HUES48 (cell line): ENCODE measurements around the gene SFT2D1.

ENCODE experiments used
- H3K27ac ChIP-seq: one replicate; pipeline ENCODE4 v1.7.0; 2013; ENCODE audit warnings: low read depth, low read length, inconsistent platforms
- H3K27me3 ChIP-seq: 2 replicates; pipeline ENCODE4 v1.6.1; 2013; ENCODE audit warnings: mild to moderate bottlenecking, low read length; ENCODE audit not compliant: control insufficient read depth, insufficient read depth
- H3K36me3 ChIP-seq: 2 replicates; pipeline ENCODE4 v1.6.1; 2013; ENCODE audit warnings: low read length; ENCODE audit not compliant: control insufficient read depth, insufficient read depth
- H3K4me1 ChIP-seq: 2 replicates; pipeline ENCODE4 v1.6.1; 2013; ENCODE audit warnings: mild to moderate bottlenecking, low read length; ENCODE audit not compliant: control insufficient read depth, insufficient read depth
- H3K4me3 ChIP-seq: 2 replicates; pipeline ENCODE4 v1.5.1; 2013; ENCODE audit warnings: mild to moderate bottlenecking, low read depth, low read length
- H3K9ac ChIP-seq: 2 replicates; pipeline ENCODE4 v1.6.1; 2013; ENCODE audit warnings: mild to moderate bottlenecking, low read depth, low read length, moderate library complexity
- H3K9me3 ChIP-seq: 2 replicates; pipeline ENCODE4 v1.6.1; 2013; ENCODE audit warnings: low read length; ENCODE audit not compliant: control insufficient read depth, insufficient read depth

The SFT2D1 gene

DNA sequence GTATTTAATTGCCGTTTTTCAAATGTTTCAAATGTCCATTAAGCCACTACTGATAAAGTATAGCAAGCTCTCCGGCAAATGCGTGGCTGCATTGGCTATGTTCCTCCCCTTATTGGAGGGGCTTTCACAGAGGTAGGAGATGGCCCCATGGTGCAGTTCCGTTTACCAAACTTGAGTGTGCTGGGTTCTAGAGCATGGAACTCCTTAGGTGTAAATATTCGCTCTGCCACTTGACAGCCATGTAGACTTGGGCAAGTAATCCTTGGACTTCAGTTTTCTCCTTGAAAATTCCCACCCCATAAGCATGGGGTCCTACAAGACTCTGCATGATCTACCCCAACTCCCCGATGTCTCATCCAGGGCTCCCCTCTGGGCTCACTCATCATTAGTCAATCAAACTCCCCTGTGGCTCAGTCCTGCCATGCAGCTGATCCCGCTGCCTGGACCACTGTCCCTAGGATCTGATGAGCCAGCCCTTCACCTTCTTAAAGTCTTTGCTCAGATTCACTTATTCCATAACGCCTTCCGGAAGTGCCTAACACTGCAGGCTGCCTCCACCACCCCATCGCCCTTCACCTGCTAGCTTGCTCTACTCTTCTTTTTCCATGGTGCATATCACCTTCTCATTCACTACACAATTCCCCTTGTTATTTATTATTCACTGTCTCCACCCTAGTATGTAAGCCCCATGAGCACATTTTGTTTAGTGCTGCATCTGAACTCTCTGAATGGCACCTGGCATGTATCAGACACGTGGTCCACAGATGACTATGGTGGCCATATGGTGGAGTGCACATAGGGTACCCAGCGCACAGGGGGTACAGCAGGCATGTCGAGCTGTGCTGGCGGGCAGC is 52.9 kb downstream of the SFT2D1 start:
- Histone ChIP-seq H3K4me1 (no peaks in the 10 kb centered on the region), H3K27me3 (no peaks in the 10 kb centered on the region; the same call in none of the 2 replicates), H3K9me3 (no peaks in the 10 kb centered on the region), H3K9ac (no peak overlapping the region), H3K4me3 (no peak overlapping the region), H3K27ac (no peak overlapping the region), H3K36me3 (no peaks in the 10 kb centered on the region)

- H3K9ac ChIP-seq: no peak overlapping the region
- no peaks in the 10 kb centered on the region for H3K4me1 ChIP-seq
- no peak overlapping the region for H3K4me3 ChIP-seq
- no peaks in the 10 kb centered on the region for H3K36me3 ChIP-seq
- H3K9me3 ChIP-seq: no peaks in the 10 kb centered on the region
- H3K27ac ChIP-seq: no peak overlapping the region
- H3K27me3 ChIP-seq: peaks cover 6% of the 10 kb centered on the region
Measured at GRCh38 chr6:166286839-166287271, 55.5 kb downstream of the SFT2D1 start.

GRCh38 chr6:166285233-166285632 is 57.1 kb downstream of the SFT2D1 start:
- Histone ChIP-seq H3K36me3 (no peaks in the 10 kb centered on the region), H3K9me3 (no peaks in the 10 kb centered on the region), H3K9ac (no peak overlapping the region), H3K4me3 (no peak overlapping the region), H3K4me1 (no peaks in the 10 kb centered on the region), H3K27me3 (peaks cover 7% of the 10 kb centered on the region), H3K27ac (no peak overlapping the region)

DNA sequence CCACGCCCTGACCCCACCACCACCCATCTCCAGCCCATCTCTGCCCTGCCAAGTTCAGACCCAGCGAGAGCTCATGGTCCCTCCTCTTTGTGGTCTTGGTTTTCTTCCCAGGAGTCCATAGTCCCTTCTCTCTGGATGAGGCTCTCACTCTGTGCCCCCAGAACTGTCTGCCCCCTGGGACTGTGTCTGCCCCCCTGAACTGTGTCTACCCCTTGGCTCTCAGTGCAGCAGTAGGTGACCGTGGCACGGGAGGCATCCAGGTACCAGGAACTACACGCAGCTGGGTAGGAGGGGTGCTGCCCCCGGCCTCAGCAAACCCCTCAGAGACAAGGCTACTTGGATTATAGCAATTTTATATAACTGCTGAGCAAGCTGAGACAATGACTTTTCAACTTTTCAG is 57.7 kb downstream of the SFT2D1 start:
- no peak overlapping the region for H3K27ac ChIP-seq
- H3K4me1 ChIP-seq: no peaks in the 10 kb centered on the region
- H3K27me3 ChIP-seq: peaks cover 7% of the 10 kb centered on the region
- H3K9me3 ChIP-seq: no peaks in the 10 kb centered on the region
- no peak overlapping the region for H3K9ac ChIP-seq
- no peak overlapping the region for H3K4me3 ChIP-seq
- no peaks in the 10 kb centered on the region for H3K36me3 ChIP-seq

- Histone ChIP-seq H3K36me3 (no peaks in the 10 kb centered on the region), H3K4me3 (no peak overlapping the region), H3K4me1 (no peaks in the 10 kb centered on the region), H3K9me3 (no peaks in the 10 kb centered on the region), H3K27me3 (peaks cover 7% of the 10 kb centered on the region), H3K27ac (no peak overlapping the region), H3K9ac (no peak overlapping the region)
Measured at GRCh38 chr6:166282394-166283032, 59.8 kb downstream of the SFT2D1 start.

GRCh38 chr6:166281104-166281503 is 61.2 kb downstream of the SFT2D1 start:
- no peak overlapping the region for H3K4me3 ChIP-seq
- no peaks in the 10 kb centered on the region for H3K9me3 ChIP-seq
- H3K4me1 ChIP-seq: no peaks in the 10 kb centered on the region
- no peak overlapping the region for H3K9ac ChIP-seq
- H3K36me3 ChIP-seq: no peaks in the 10 kb centered on the region
- no peak overlapping the region for H3K27ac ChIP-seq
- H3K27me3 ChIP-seq: peaks cover 14% of the 10 kb centered on the region

DNA sequence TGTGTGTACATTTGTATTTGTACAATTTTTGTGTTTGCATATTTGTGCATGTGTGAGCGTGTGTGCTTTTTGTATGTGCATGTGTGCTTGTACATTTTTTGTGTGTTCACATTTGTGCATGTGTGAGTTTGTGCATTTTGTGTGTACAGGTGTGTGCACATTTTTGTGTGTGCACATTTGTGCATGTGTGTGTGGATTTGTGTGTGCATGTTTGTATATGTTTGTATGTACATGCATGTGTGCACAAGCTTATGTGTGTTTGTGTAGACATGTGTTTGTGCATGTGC is 63.0 kb downstream of the SFT2D1 start:
- H3K4me3 ChIP-seq: no peak overlapping the region
- H3K27me3 ChIP-seq: peaks cover 17% of the 10 kb centered on the region; the same call in 1 of the 2 replicates
- H3K9ac ChIP-seq: no peak overlapping the region
- no peaks in the 10 kb centered on the region for H3K4me1 ChIP-seq
- no peak overlapping the region for H3K27ac ChIP-seq
- H3K36me3 ChIP-seq: no peaks in the 10 kb centered on the region
- no peaks in the 10 kb centered on the region for H3K9me3 ChIP-seq

- Histone ChIP-seq H3K9me3 (no peaks in the 10 kb centered on the region), H3K9ac (no peak overlapping the region), H3K4me3 (no peak overlapping the region), H3K27ac (no peak overlapping the region), H3K27me3 (peaks cover 16% of the 10 kb centered on the region; the same call in 1 of the 2 replicates), H3K4me1 (no peaks in the 10 kb centered on the region), H3K36me3 (no peaks in the 10 kb centered on the region)
Measured at GRCh38 chr6:166278579-166279392, 63.6 kb downstream of the SFT2D1 start.

DNA sequence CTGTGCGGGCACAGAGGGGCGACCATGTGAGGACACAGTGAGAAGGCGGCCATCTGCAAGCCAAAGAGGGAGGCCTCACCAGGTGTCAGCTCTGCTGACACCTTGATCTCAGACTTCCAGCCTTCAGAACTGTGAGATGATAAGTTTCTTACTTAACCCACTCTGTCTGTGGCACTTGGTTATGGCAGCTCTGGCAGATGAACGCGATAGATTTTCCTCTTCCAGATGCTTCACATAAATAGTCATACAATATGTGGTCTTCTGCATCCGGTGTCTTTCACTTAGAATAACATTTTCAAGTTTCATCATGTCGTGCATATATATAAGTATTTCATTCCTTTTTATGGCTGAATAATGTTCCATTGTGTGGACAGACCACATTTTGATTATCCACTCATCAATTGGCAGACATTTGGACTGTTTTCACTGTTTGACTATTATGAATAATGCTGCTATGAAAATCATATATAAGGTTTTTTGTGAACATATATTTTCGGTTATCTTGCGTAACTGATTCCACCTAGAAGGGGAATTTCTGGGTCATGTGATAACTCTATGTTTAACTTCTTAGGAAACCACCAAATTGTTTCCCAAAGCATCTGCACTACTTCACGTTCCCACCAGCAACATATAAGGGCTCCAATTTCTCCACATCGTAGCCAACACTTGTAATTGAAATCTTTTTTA is 64.3 kb downstream of the SFT2D1 start:
- Histone ChIP-seq H3K4me1 (no peaks in the 10 kb centered on the region), H3K4me3 (no peak overlapping the region), H3K9ac (no peak overlapping the region), H3K27ac (no peak overlapping the region), H3K36me3 (no peaks in the 10 kb centered on the region), H3K9me3 (no peaks in the 10 kb centered on the region), H3K27me3 (peaks cover 13% of the 10 kb centered on the region; the same call in 1 of the 2 replicates)

DNA sequence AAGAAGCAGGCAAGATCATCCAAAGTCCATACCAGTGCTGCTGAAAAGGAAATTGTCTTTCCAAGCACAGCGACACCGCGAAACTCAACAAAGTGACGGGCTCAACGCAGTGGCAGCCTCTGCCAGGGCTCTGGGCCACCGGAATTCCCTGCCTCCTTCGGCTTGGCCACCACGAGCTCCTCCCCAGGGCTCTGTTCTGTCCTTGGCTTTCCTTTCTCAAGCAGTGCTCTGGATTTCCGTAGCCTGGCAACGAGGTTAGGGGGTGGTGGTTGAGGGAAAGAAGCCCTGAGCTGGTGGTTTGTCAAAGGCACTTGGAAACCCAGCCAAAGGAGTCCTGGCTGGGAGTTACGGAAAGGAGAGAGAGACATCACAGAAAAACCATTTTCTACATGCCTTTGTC is 65.3 kb downstream of the SFT2D1 start:
- no peaks in the 10 kb centered on the region for H3K36me3 ChIP-seq
- H3K27me3 ChIP-seq: peaks cover 12% of the 10 kb centered on the region; the same call in 1 of the 2 replicates
- no peaks in the 10 kb centered on the region for H3K4me1 ChIP-seq
- no peak overlapping the region for H3K27ac ChIP-seq
- no peaks in the 10 kb centered on the region for H3K9me3 ChIP-seq
- no peak overlapping the region for H3K4me3 ChIP-seq
- H3K9ac ChIP-seq: no peak overlapping the region
